ENCODE data around the gene RAC3. TPM values are rescaled to one million over a fixed set of nuclear protein-coding genes. Genes with fewer than 3 reads are reported as not detected.

Gene RAC3
- total and polyA plus RNA-seq, 10 donors, result 0.60 to 3.4 (median 1.1) TPM; not detected in 2

- DNase-seq, result no peak
- intact Hi-C loops (cut with DNase I; ENCODE audit: low total_unique reads), result loop anchor here (2.0 kb wide), 1 partner anchor 45 kb away; the partner anchor contains the start of gene MYADML2
- no peak overlapping the region for H3K4me3 ChIP-seq
- TF ChIP-seq POLR2A (IDR thresholded peaks at IDR 0.05) (no peak), CTCF (IDR thresholded peaks at IDR 0.05 in 8 of 11, conservative IDR thresholded peaks at IDR 0.05 in 3 of 11) (no peak), POLR2AphosphoS5 (IDR thresholded peaks at IDR 0.05) (no peak)
- H3K27ac ChIP-seq, result no peak overlapping the region
- no peaks in the 10 kb centered on the region for H3K27me3 ChIP-seq (replicated peaks in 1 of 7)
- H3K9me3 ChIP-seq, result no peaks in the 10 kb centered on the region
- 61 to 81% (median 72%) methylated on average over 24 to 31 of the region's 31 CpGs for WGBS, 5 donors
- peaks cover 0 to 80% (median 7%) of the 10 kb centered on the region in 6 donors for H3K36me3 ChIP-seq
- peaks cover 0 to 16% (median 6%) of the 10 kb centered on the region in 6 donors for H3K4me1 ChIP-seq
Measured at GRCh38 chr17:81991684-81992305, 39.7 kb upstream of the RAC3 start.

- H3K4me3 ChIP-seq, result no peak overlapping the region
- TF ChIP-seq POLR2AphosphoS5 (IDR thresholded peaks at IDR 0.05), result no peak
- no peak for TF ChIP-seq CTCF (IDR thresholded peaks at IDR 0.05 in 8 of 11, conservative IDR thresholded peaks at IDR 0.05 in 3 of 11)
- TF ChIP-seq POLR2A (IDR thresholded peaks at IDR 0.05), result no peak
- intact Hi-C loops (cut with DNase I; ENCODE audit: low total_unique reads), result no loop called here
- H3K9me3 ChIP-seq, result no peaks in the 10 kb centered on the region
- WGBS, 5 donors, result 77 to 92% (median 90%) methylated on average over 21 to 31 of the region's 31 CpGs
- DNase-seq, result no peak
- peaks cover 0 to 16% (median 6%) of the 10 kb centered on the region in 6 donors for H3K4me1 ChIP-seq
- no peaks in the 10 kb centered on the region for H3K27me3 ChIP-seq (replicated peaks in 1 of 7)
- H3K27ac ChIP-seq, result no peak overlapping the region
- H3K36me3 ChIP-seq, result peaks cover 0 to 80% (median 5%) of the 10 kb centered on the region in 6 donors
Measured at GRCh38 chr17:81992306-81993102, 39.0 kb upstream of the RAC3 start.

GRCh38 chr17:81993729-81994592 is 37.5 kb upstream of the RAC3 start:
- intact Hi-C loops (cut with DNase I; ENCODE audit: low total_unique reads), result no loop called here
- WGBS, 5 donors, result 93 to 96% (median 94%) methylated on average over 28 to 37 of the region's 37 CpGs
- H3K4me3 ChIP-seq, result no peak overlapping the region
- no peaks in the 10 kb centered on the region for H3K9me3 ChIP-seq
- TF ChIP-seq CTCF (IDR thresholded peaks at IDR 0.05 in 8 of 11, conservative IDR thresholded peaks at IDR 0.05 in 3 of 11), result no peak
- no peak for TF ChIP-seq POLR2A (IDR thresholded peaks at IDR 0.05)
- no peak for TF ChIP-seq POLR2AphosphoS5 (IDR thresholded peaks at IDR 0.05)
- no peaks in the 10 kb centered on the region for H3K27me3 ChIP-seq (replicated peaks in 1 of 7)
- peaks cover 0 to 16% (median 6%) of the 10 kb centered on the region in 6 donors for H3K4me1 ChIP-seq
- peaks cover 0 to 74% (median 5%) of the 10 kb centered on the region in 6 donors for H3K36me3 ChIP-seq
- no peak for DNase-seq
- no peak overlapping the region for H3K27ac ChIP-seq
